K562 (cell line): Measurements from ENCODE around the gene RFX6. TPM values are rescaled to one million over a fixed set of nuclear protein-coding genes. Genes with fewer than 3 reads are reported as not detected.

Experiments used
- ARID2 ChIP-seq: fragments of 450-650 bp; IDR thresholded peaks from 2 replicates; pipeline ENCODE4 v1.6.1; 2017; ENCODE audit warnings: antibody characterized with exemption, mild to moderate bottlenecking
- ARID4B ChIP-seq: sonication (generic); formaldehyde crosslinking; IDR thresholded peaks from 2 replicates; pipeline ENCODE4 v1.8.0; 2022; ENCODE audit warnings: mild to moderate bottlenecking, missing genetic modification reagents
- BCOR ChIP-seq: fragments of 450-650 bp; IDR thresholded peaks from 2 replicates; pipeline ENCODE4 v1.6.1; 2016
- HEY1 ChIP-seq: fragments of 250-450 bp; sonication (Bioruptor Pico); IDR thresholded peaks from 2 replicates; pipeline ENCODE4 v1.5.0; 2020; ENCODE audit warnings: mild to moderate bottlenecking, moderate library complexity, borderline replicate concordance
- KLF6 ChIP-seq: fragments of 250-450 bp; sonication (Bioruptor Pico); IDR thresholded peaks from 2 replicates; pipeline ENCODE4 v1.4.0; 2020; ENCODE audit warnings: mild to moderate bottlenecking, moderate library complexity, borderline replicate concordance
- LCOR ChIP-seq: sonication (generic); formaldehyde crosslinking; IDR thresholded peaks from 2 replicates; pipeline ENCODE4 v1.8.0; 2022; ENCODE audit warnings: mild to moderate bottlenecking, missing genetic modification reagents
- MTF1 ChIP-seq: fragments of 250-450 bp; sonication (Bioruptor Pico); IDR thresholded peaks from 2 replicates; pipeline ENCODE4 v1.9.0; 2021; ENCODE audit warnings: moderate library complexity, mild to moderate bottlenecking, inconsistent platforms, borderline replicate concordance
- PCBP2 ChIP-seq: fragments of 200-400 bp; formaldehyde crosslinking; IDR thresholded peaks from 2 replicates; pipeline ENCODE4 v1.6.1; 2018; ENCODE audit warnings: low read length, low read depth, mild to moderate bottlenecking, moderate library complexity; ENCODE audit not compliant: poor library complexity, severe bottlenecking
- SAP30 ChIP-seq: fragments of 200-600 bp; sonication (generic); IDR thresholded peaks from 2 replicates; pipeline ENCODE4 v1.6.1; 2012; ENCODE audit warnings: borderline replicate concordance, low read depth, mild to moderate bottlenecking, moderate library complexity, low read length, control low read depth, inconsistent platforms; ENCODE audit not compliant: insufficient read depth, poor library complexity, severe bottlenecking
- THRA ChIP-seq: fragments of 450-650 bp; IDR thresholded peaks from 2 replicates; pipeline ENCODE4 v1.6.1; 2017; ENCODE audit warnings: mild to moderate bottlenecking, moderate library complexity
- ZNF274 ChIP-seq: IDR thresholded peaks from 2 replicates; pipeline ENCODE4 v1.6.1; 2011; ENCODE audit warnings: low read depth, mild to moderate bottlenecking, low read length, moderate library complexity, borderline replicate concordance
- ZNF436 ChIP-seq: fragments of 250-450, 450-650 bp; sonication (Bioruptor Pico); formaldehyde crosslinking; IDR thresholded peaks from 2 replicates; pipeline ENCODE4 v1.7.0; 2020; ENCODE audit warnings: mild to moderate bottlenecking
- polyA plus RNA-seq, 8 experiments: library from polyadenylated mRNA; depleted of rRNA in 4 of 8; stranded (reverse) in 5 of 8; unstranded in 3 of 8; fragments of >200 nt; fragmentation: Nextera tagmentation in 2 of 8; fragmentation: Illumina TruSeq in 1 of 8; extraction: Ambion mirVana in 2 of 8; extraction: Trizol in 1 of 8; gene quantifications; 2 replicates each; pipeline versions ENCODE4 v1.2.1 to v1.2.3, GENCODE V29; 2011 to 2014; ENCODE audit warnings: inconsistent platforms in 1 of 8, missing spikeins in 1 of 8
- total RNA-seq, 7 experiments: library from RNA; depleted of rRNA in 6 of 7; stranded (reverse); fragments of >200 nt in 6 of 7; fragmentation: Illumina TruSeq in 2 of 7; extraction: Trizol in 2 of 7; gene quantifications; 2 replicates each; pipeline versions ENCODE4 v1.2.1 to v1.2.3, GENCODE V29; 2011 to 2021; ENCODE audit warnings: low replicate concordance in 1 of 7

Gene RFX6
- total and polyA plus RNA-seq, 9 of the 15 experiments (the other 6 are each of a cell fraction or from before 2014, with no cell fraction given) = not detected

- TF ChIP-seq ARID4B (CRISPR knock-in tag) (no peak), KLF6 (CRISPR knock-in tag) (no peak), LCOR (CRISPR knock-in tag) (no peak), BCOR (no peak), THRA (no peak), HEY1 (no peak), SAP30 (no peak), ZNF274 (no peak), PCBP2 (no peak), ZNF436 (no peak), ARID2 (no peak), MTF1 (CRISPR knock-in tag) (no peak)
Measured at GRCh38 chr6:116877743-116878142, 701 bp downstream of the RFX6 start (continued).
